Tongue (tissue), 2 donors: ENCODE data around the gene UBQLN1. TPM values are rescaled to one million over a fixed set of nuclear protein-coding genes. Genes with fewer than 3 reads are reported as not detected.
"Not testable (repeated sequence)": the region's sequence is repeated elsewhere in the genome, so short reads cannot be mapped to it uniquely, and the experiment has no call there.

Experiments
- DNase-seq: peaks from one replicate; pipeline ENCODE4 v3.0.0-alpha.2; 2015
- total RNA-seq: library from RNA; depleted of rRNA; stranded (reverse); fragments of >200 nt; gene quantifications from one replicate; pipeline ENCODE4 v1.2.3, GENCODE V29; 2014

UBQLN1 gene
- 106 TPM for total RNA-seq

DNA sequence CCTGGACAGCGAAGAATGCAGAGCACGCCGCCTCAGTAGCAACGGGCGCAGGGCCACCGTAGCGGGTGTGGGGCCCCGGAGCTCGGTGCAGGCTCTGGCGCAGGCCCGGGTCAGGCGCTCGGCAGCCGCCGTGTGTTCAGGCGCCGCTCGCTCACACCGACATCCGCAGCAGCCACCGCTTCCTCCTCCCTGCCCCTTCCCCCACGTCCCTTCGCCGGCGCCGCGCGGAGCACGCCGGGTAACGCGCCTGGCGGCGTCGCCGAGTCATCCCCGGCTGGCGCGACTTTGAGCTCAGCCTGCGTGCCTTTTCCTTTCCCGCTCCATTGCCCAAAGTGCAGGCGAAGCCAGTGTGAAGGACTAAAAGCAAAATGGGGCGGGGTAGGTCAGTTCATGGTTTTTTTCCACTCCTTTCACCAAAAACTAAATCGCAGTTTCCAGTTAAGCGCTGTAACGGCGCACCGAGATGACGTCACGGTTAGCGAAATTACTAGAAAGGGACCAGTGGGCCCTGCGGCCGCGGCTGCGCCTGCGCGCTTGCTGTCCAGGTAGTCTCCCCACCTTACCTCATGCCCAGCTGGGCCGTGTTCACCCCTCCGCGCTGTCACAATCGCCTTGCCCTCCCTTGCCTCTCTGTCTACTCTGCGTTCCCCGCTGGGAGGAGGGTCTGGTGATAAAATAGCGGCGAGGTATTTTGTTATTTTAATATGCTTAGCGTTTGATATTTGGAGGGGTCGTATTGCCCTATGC, at the start of gene UBQLN1:
Gene UBQLN1 (minus strand): TSS at position 191 of the 747 bp plus-strand sequence. CDS start 279 bp downstream, outside the sequence.
- DNase-seq: peak; percentile 97

DNA sequence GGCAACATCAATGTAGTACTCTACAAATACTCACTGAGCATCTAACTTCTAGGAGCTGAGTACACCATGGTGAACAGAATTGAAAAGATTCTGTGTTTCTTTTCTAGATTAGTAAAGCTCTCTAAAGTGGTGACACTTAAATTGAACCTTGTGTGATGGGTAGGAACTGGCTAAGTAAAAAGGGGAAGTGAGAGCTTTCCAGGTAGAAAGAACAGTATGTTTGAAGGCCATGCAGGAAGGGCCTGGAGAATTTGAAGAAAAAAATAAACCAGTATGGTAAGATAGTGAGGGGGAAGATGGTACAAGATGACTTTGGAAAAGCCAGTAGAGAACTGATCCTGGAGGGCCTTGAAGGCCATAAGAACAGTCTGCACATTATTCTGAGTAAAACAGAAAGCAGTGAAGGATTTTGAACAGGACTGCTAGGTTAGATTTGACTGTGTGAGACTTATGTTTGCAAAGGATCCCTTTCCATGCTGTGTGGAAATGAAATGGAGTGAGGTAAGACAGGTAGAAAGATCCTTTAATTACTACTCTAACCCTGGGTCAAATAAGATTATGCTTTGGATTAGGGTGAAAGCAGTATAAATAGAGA, 46.7 kb upstream of the UBQLN1 start:
- no peak for DNase-seq

- DNase-seq: no peak
Observed at GRCh38 chr9:83749706-83750105, 41.9 kb upstream of the UBQLN1 start.

DNA sequence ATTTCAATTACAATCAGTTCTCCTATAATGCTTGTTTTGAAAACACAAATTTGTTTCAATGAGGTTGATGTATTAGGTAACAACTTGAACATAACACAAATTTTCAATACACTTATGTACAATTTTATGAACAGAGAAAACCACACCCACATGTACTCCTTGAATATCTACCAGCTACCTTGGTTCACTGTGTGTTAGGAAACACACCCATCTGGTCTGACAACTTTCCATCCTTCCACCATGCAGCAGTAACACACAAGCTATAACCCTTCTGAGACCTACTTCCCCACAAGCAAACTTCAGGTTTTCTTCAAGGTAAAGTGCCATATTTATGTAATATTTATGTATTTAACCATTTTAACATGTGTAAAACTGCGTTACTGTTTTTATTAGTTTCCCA, 36.4 kb upstream of the UBQLN1 start:
- DNase-seq: peak; percentile 2

- DNase-seq: no peak
Observed at GRCh38 chr9:83733739-83734138, 26.0 kb upstream of the UBQLN1 start.

- DNase-seq: not testable (repeated sequence)
Observed at GRCh38 chr9:83728591-83729368, 21.0 kb upstream of the UBQLN1 start.

DNA sequence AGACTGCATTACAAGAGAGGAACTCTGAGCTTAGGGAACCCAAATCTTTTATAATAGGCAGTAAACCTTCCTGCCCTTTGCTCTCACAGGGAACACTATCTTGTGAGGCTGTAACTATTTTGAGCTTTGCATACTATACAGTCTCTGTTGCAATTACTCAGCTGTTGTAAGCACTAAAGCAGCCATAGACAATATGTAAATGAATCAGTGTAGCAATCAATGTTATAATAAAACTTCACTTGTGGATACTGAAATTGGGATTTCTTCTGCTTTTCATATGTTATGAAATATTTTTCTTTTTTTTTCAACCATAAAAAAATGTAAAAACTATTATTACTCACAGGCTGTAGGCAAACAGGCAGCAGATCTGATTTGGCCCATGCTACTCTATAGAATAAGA, 16.7 kb upstream of the UBQLN1 start:
- no peak for DNase-seq

- DNase-seq: no peak
Observed at GRCh38 chr9:83722726-83723495, 15.2 kb upstream of the UBQLN1 start.

DNA sequence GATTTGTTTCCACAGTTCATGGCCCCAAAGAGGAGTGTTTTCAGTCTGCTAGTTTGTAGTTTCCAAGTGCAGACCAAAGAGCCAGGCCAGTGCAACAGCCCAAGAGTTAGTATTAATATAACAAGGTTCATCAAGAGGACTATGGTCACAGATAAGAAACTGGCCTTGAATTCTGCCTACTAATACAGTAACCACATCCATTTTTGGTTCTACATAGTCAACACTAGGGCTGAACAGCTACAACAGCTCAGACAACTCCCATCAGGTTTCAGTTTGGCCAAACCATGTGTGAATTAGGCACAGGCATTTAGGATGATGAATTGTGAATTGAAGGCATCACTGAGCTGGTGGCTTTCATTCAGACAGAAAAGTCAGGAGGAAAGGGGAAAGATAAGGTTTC, 13.8 kb upstream of the UBQLN1 start:
- no peak for DNase-seq

DNA sequence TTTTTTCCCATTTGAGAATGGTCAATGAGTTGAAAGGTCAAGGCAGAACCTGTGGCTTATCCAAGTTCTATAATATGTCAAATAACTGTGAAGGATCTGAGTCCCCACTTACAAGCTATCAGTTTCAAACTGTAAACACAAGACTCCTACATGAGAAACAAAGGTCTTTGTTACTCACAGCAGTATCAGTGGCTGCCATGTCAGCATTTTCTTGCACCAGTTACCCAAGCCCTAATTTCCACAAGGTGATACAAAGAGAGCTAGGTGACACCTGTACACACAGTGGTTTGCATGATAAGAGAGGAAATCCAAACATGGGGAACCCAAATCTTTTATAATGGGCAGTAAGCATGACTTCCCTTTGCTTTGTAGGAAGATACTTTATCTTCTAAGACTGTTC, 8.0 kb upstream of the UBQLN1 start:
- no peak for DNase-seq

DNA sequence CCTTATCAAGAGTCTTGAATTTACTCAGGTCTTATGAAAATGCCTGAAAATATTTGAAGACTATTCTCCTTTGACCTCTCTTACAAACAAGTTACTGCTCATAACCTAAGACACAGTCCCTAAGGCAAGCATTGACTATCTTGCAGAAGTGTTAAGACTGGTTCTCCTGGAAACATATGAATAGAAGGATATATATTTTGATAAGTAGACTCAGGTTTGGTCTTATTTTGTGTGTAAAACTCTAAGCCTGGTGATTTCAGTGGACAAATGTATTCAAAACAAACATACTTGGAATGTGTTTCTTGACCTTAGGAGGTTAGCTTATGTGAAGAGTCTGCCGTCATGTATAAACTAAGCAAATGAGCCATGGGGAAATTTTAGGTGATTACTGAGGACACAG, 7.5 kb upstream of the UBQLN1 start:
- no peak for DNase-seq

- DNase-seq: no peak
Observed at GRCh38 chr9:83714329-83714728, 6.6 kb upstream of the UBQLN1 start.

- DNase-seq: peak; percentile 73
Observed at GRCh38 chr9:83708515-83709158, 879 bp upstream of the UBQLN1 start.

- DNase-seq: no peak
Observed at GRCh38 chr9:83707518-83707767, 315 bp downstream of the UBQLN1 start.

- peak; percentile 79 for DNase-seq
Observed at GRCh38 chr9:83706676-83707517, 861 bp downstream of the UBQLN1 start.

DNA sequence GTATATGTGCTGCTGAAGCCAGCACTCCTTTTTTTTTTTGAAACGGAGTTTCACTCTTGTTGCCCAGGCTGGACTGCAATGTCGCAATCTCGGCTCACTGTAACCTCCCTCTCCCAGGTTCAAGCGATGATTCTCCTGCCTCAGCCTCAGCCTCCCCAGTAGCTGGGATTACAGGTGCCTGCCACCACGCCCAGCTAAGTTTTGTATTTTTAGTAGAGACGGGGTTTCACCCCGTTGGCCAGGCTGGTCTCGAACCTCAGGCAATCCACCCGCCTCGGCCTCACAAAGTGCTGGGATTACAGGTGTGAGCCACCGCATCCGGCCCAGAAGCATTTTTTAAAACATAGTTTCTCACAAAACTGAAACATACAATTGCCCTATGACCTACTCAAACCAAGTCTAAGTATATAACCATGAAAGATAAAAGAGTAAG, 2.5 kb downstream of the UBQLN1 start:
- not testable (repeated sequence) for DNase-seq

GRCh38 chr9:83701769-83702168, 6.0 kb downstream of the UBQLN1 start:
- no peak for DNase-seq

- no peak for DNase-seq
Observed at GRCh38 chr9:83701286-83701685, 6.5 kb downstream of the UBQLN1 start.

GRCh38 chr9:83699615-83700014, 8.1 kb downstream of the UBQLN1 start:
- DNase-seq: no peak

- no peak for DNase-seq
Observed at GRCh38 chr9:83698976-83699585, 8.7 kb downstream of the UBQLN1 start.

DNA sequence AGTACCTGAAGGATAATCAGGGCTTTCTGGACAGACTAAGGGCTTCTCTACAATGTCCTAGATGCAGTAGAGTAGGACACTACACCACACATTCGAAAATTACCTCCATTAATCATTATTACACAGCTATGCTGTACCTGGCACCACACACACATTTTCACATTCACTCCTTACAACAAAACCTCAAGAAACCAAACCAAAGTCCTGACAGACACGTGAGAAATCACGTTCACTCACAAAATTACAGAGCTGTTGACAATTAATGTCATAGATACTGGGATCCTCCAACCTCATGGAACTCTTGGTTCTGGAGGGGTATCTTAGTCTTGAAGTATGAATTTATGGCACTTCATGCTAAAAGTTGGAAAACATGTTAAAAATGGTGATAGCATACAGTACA, 16.3 kb downstream of the UBQLN1 start:
- DNase-seq: no peak
